ENCODE results near the gene ADGRG6.

Gene ADGRG6

DNA sequence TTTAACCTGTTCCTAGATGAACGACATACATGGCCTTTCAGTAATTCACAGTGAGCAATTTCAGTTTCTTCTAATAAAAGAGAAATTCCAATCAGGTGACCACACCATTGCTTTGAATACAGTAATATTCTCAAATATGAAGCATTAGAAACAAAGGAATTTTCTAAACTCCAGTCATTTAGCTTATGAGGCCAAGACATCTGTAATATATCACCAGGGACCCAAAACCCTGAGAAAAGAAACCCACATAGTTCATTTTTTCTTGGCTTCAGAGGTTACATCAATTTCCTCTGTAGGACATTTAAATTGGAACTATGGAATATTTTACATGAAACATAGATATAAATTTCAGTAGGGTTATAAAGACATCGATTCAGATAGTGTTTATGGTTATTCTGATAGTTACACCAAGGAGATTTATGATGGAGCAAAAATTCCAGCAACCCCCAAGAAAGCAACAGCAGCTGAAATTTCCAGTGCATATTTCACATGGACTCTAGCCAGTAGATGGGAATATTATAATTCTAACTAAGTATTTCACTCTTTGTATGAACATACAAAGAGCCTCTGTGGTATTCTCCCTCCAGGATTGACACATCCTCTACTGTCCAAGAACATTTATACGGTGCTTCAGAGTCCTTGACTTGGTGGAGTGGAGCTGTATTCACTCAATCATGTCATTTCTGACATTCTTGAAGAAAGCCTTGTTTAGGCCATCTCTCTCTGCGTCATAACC, 82.9 kb downstream of the ADGRG6 start:
- Histone ChIP-seq H3K4me3 (ENCODE audit: insufficient read length, low read depth) (no peak overlapping the region), H3K4me1 (ENCODE audit: insufficient read depth, insufficient read length) (no peaks in the 10 kb centered on the region), H3K36me3 (ENCODE audit: insufficient read depth, insufficient read length, low read length) (no peaks in the 10 kb centered on the region), H3K9ac (ENCODE audit: insufficient read length, low read depth) (no peak overlapping the region), H3K27me3 (ENCODE audit: insufficient read depth, insufficient read length) (no peaks in the 10 kb centered on the region), H3K9me3 (ENCODE audit: insufficient read depth, low read length) (no peaks in the 10 kb centered on the region)
- DNase-seq (ENCODE audit: low read depth, low spot score) = no peak
- no peak for TF ChIP-seq YY1 (IDR thresholded peaks at IDR 0.05; ENCODE audit: insufficient read depth, insufficient read length)
- no peak for TF ChIP-seq SUZ12 (IDR thresholded peaks at IDR 0.05; ENCODE audit: extremely low read depth, insufficient read depth, insufficient read length)

DNA sequence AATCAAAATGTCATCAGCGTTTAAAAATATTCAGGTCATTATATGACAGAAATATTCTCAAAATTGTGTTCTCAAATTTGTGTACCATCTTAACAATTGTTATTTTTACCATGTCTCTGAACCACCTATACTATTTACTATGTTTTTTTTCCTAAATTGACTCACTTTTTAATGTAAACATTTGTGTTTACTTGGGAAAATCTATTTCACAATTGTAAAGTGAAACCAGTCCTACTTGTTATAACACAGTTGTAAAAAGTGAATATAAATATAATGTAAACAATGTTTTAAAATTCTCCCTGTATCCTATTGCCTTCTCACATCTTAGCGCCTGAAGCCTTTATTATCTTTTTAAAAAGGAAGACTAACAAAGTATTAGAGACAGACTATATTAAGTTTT, 83.5 kb downstream of the ADGRG6 start:
- Histone ChIP-seq H3K4me1 (ENCODE audit: insufficient read depth, insufficient read length) (no peaks in the 10 kb centered on the region), H3K9me3 (ENCODE audit: insufficient read depth, low read length) (no peaks in the 10 kb centered on the region), H3K36me3 (ENCODE audit: insufficient read depth, insufficient read length, low read length) (no peaks in the 10 kb centered on the region), H3K9ac (ENCODE audit: insufficient read length, low read depth) (no peak overlapping the region), H3K4me3 (ENCODE audit: insufficient read length, low read depth) (no peak overlapping the region), H3K27me3 (ENCODE audit: insufficient read depth, insufficient read length) (no peaks in the 10 kb centered on the region)
- DNase-seq (ENCODE audit: low read depth, low spot score) = no peak
- no peak for TF ChIP-seq YY1 (IDR thresholded peaks at IDR 0.05; ENCODE audit: insufficient read depth, insufficient read length)
- no peak for TF ChIP-seq ZNF274 (IDR thresholded peaks at IDR 0.05; ENCODE audit: low read depth, low read length)

GRCh38 chr6:142386657-142387056, 84.8 kb downstream of the ADGRG6 start:
- Histone ChIP-seq H3K36me3 (ENCODE audit: insufficient read depth, insufficient read length, low read length) (no peaks in the 10 kb centered on the region), H3K4me1 (ENCODE audit: insufficient read depth, insufficient read length) (no peaks in the 10 kb centered on the region), H3K4me3 (ENCODE audit: insufficient read length, low read depth) (no peak overlapping the region), H3K27me3 (ENCODE audit: insufficient read depth, insufficient read length) (no peaks in the 10 kb centered on the region), H3K9me3 (ENCODE audit: insufficient read depth, low read length) (no peaks in the 10 kb centered on the region), H3K9ac (ENCODE audit: insufficient read length, low read depth) (no peak overlapping the region)
- DNase-seq (ENCODE audit: low read depth, low spot score) = no peak
- TF ChIP-seq SUZ12 (IDR thresholded peaks at IDR 0.05; ENCODE audit: extremely low read depth, insufficient read depth, insufficient read length) (no peak), YY1 (IDR thresholded peaks at IDR 0.05; ENCODE audit: insufficient read depth, insufficient read length) (no peak), ZNF274 (IDR thresholded peaks at IDR 0.05; ENCODE audit: low read depth, low read length) (no peak)

GRCh38 chr6:142387997-142388815, 86.4 kb downstream of the ADGRG6 start:
- TF ChIP-seq YY1 (IDR thresholded peaks at IDR 0.05; ENCODE audit: insufficient read depth, insufficient read length) = no peak
- no peak for TF ChIP-seq ZNF274 (IDR thresholded peaks at IDR 0.05; ENCODE audit: low read depth, low read length)
- TF ChIP-seq SUZ12 (IDR thresholded peaks at IDR 0.05; ENCODE audit: extremely low read depth, insufficient read depth, insufficient read length) = no peak
- Histone ChIP-seq H3K9ac (ENCODE audit: insufficient read length, low read depth) (no peak overlapping the region), H3K9me3 (ENCODE audit: insufficient read depth, low read length) (no peaks in the 10 kb centered on the region), H3K4me3 (ENCODE audit: insufficient read length, low read depth) (no peak overlapping the region), H3K27me3 (ENCODE audit: insufficient read depth, insufficient read length) (no peaks in the 10 kb centered on the region), H3K36me3 (ENCODE audit: insufficient read depth, insufficient read length, low read length) (no peaks in the 10 kb centered on the region), H3K4me1 (ENCODE audit: insufficient read depth, insufficient read length) (no peaks in the 10 kb centered on the region)
- no peak for DNase-seq (ENCODE audit: low read depth, low spot score)

DNA sequence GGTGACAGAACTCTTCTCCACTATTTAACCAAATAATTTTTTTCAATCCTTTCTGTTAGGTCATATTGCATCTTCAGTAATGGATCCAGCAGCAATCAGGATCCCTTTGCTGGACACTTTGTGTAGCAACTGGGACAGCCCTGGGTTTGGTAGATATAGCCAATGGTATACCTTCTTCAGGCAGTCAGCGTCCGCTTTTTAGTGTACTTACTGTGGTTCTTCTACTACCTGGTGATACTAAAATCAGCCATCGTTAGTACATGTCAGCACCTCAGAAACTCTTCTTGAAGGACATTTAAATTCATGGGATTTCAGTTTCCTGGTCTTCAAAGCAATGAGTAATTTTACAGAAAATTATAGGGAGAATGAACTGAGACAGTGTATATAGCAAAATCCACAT, 93.5 kb downstream of the ADGRG6 start:
- H3K9me3 ChIP-seq (ENCODE audit: insufficient read depth, low read length) = no peaks in the 10 kb centered on the region
- H3K36me3 ChIP-seq (ENCODE audit: insufficient read depth, insufficient read length, low read length) = no peaks in the 10 kb centered on the region
- no peak overlapping the region for H3K4me3 ChIP-seq (ENCODE audit: insufficient read length, low read depth)
- no peak overlapping the region for H3K9ac ChIP-seq (ENCODE audit: insufficient read length, low read depth)
- no peaks in the 10 kb centered on the region for H3K27me3 ChIP-seq (ENCODE audit: insufficient read depth, insufficient read length)
- TF ChIP-seq SUZ12 (IDR thresholded peaks at IDR 0.05; ENCODE audit: extremely low read depth, insufficient read depth, insufficient read length) (no peak), ZNF274 (IDR thresholded peaks at IDR 0.05; ENCODE audit: low read depth, low read length) (no peak), YY1 (IDR thresholded peaks at IDR 0.05; ENCODE audit: insufficient read depth, insufficient read length) (no peak)
- DNase-seq (ENCODE audit: low read depth, low spot score) = no peak
- H3K4me1 ChIP-seq (ENCODE audit: insufficient read depth, insufficient read length) = no peaks in the 10 kb centered on the region

DNA sequence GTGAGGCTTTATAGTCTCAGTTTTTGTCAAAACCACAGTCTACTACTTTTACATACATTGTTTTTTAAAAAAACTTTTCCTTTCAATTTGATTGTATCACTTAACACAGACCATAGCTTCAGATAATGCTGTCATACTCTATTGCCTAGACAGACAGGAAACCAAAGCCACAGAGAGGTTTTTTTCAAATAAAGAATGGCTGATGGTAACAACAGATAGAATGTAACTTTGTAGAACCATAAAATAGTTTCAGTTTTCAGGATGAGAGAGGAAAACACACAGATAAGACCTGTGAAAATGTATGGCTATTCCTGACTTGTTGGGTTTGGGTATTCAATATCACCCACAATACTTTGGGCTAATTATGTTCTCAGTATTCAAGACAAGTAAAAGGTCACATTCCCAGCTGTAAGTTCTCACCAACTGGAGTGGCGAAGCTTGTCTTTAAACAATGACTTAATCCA, 94.0 kb downstream of the ADGRG6 start:
- DNase-seq (ENCODE audit: low read depth, low spot score) = no peak
- Histone ChIP-seq H3K9ac (ENCODE audit: insufficient read length, low read depth) (no peak overlapping the region), H3K36me3 (ENCODE audit: insufficient read depth, insufficient read length, low read length) (no peaks in the 10 kb centered on the region), H3K9me3 (ENCODE audit: insufficient read depth, low read length) (no peaks in the 10 kb centered on the region), H3K4me3 (ENCODE audit: insufficient read length, low read depth) (no peak overlapping the region), H3K27me3 (ENCODE audit: insufficient read depth, insufficient read length) (no peaks in the 10 kb centered on the region), H3K4me1 (ENCODE audit: insufficient read depth, insufficient read length) (no peaks in the 10 kb centered on the region)
- TF ChIP-seq ZNF274 (IDR thresholded peaks at IDR 0.05; ENCODE audit: low read depth, low read length) = no peak
- TF ChIP-seq SUZ12 (IDR thresholded peaks at IDR 0.05; ENCODE audit: extremely low read depth, insufficient read depth, insufficient read length) = no peak
- TF ChIP-seq YY1 (IDR thresholded peaks at IDR 0.05; ENCODE audit: insufficient read depth, insufficient read length) = no peak

DNA sequence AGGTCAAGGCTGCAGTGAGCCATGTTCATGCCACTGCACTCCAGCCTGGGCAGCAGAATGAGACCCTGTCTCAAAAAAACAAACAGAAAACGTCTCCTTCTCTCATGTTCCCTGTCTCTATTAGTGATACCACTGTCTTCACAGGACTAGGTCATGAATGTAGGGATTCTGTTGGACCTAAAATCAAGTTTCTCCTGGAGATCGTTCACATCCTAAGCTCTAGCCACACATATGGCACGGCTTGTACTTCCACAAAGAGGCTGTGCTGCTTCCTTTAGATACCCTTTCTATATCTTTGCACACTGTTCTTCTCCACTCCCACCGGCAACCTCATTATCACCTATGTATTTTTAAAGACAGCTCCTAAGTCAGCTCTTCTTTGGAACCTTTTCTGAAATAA, 96.5 kb downstream of the ADGRG6 start:
- TF ChIP-seq ZNF274 (IDR thresholded peaks at IDR 0.05; ENCODE audit: low read depth, low read length) = no peak
- TF ChIP-seq YY1 (IDR thresholded peaks at IDR 0.05; ENCODE audit: insufficient read depth, insufficient read length) = no peak
- no peak for TF ChIP-seq SUZ12 (IDR thresholded peaks at IDR 0.05; ENCODE audit: extremely low read depth, insufficient read depth, insufficient read length)
- Histone ChIP-seq H3K9ac (ENCODE audit: insufficient read length, low read depth) (no peak overlapping the region), H3K27me3 (ENCODE audit: insufficient read depth, insufficient read length) (no peaks in the 10 kb centered on the region), H3K4me3 (ENCODE audit: insufficient read length, low read depth) (no peak overlapping the region), H3K9me3 (ENCODE audit: insufficient read depth, low read length) (no peaks in the 10 kb centered on the region), H3K4me1 (ENCODE audit: insufficient read depth, insufficient read length) (no peaks in the 10 kb centered on the region), H3K36me3 (ENCODE audit: insufficient read depth, insufficient read length, low read length) (no peaks in the 10 kb centered on the region)
- no peak for DNase-seq (ENCODE audit: low read depth, low spot score)

Data from NT2/D1 (cell line).